IPS DF 6.9 (cell line): ENCODE measurements around the gene TMEM120B.

Experiments used
- DNase-seq: peaks from one replicate; pipeline ENCODE4 v3.0.0-alpha.2; 2013; ENCODE audit warnings: low read depth, low spot score
- H3K27ac ChIP-seq: one replicate; pipeline ENCODE4 v1.5.1; 2013; ENCODE audit warnings: low read length, control low read depth
- H3K27me3 ChIP-seq: 2 replicates; pipeline ENCODE4 v1.6.1; 2013; ENCODE audit warnings: mild to moderate bottlenecking, low read length; ENCODE audit not compliant: control insufficient read depth, insufficient read depth
- H3K36me3 ChIP-seq: 2 replicates; pipeline ENCODE4 v1.6.1; 2013; ENCODE audit warnings: low read length; ENCODE audit not compliant: control insufficient read depth, insufficient read depth
- H3K4me1 ChIP-seq: 2 replicates; pipeline ENCODE4 v1.6.1; 2013; ENCODE audit warnings: low read length; ENCODE audit not compliant: control insufficient read depth, insufficient read depth
- H3K4me3 ChIP-seq: 2 replicates; pipeline ENCODE4 v1.5.1; 2013; ENCODE audit warnings: mild to moderate bottlenecking, low read length
- H3K9me3 ChIP-seq: 2 replicates; pipeline ENCODE4 v1.6.1; 2013; ENCODE audit warnings: low read length, inconsistent platforms; ENCODE audit not compliant: control insufficient read depth, insufficient read depth
- WGBS: extraction: QIAGEN DNeasy Blood & Tissue Kit; methylation state at CpG from one replicate; pipeline ENCODE4 v1.1.7; 2013; ENCODE audit warnings: mixed read lengths, missing lambda C conversion rate; ENCODE audit not compliant: insufficient read length, insufficient coverage; 5-methylcytosine and 5-hydroxymethylcytosine counted together

TMEM120B gene

GRCh38 chr12:121719926-121720414, 7.4 kb downstream of the TMEM120B start:
- 0 out of 2 replicates have a peak, but pooled peaks cover 2% of the 10 kb centered on the region for H3K36me3 ChIP-seq
- no peak overlapping the region for H3K27ac ChIP-seq
- H3K27me3 ChIP-seq = no peaks in the 10 kb centered on the region
- H3K4me3 ChIP-seq = no peak overlapping the region
- WGBS = no CpG with 5 or more reads among the region's 14 CpGs
- no peaks in the 10 kb centered on the region for H3K9me3 ChIP-seq
- DNase-seq = no peak
- no peaks in the 10 kb centered on the region for H3K4me1 ChIP-seq

- no peak overlapping the region for H3K4me3 ChIP-seq
- no peak overlapping the region for H3K27ac ChIP-seq
- no peak for DNase-seq
- H3K27me3 ChIP-seq = no peaks in the 10 kb centered on the region
- no peaks in the 10 kb centered on the region for H3K9me3 ChIP-seq
- no peaks in the 10 kb centered on the region for H3K4me1 ChIP-seq
- no CpG with 5 or more reads among the region's 5 CpGs for WGBS
- H3K36me3 ChIP-seq = 0 out of 2 replicates have a peak, but pooled peaks cover under 1% of the 10 kb centered on the region
Observed at GRCh38 chr12:121720762-121721161, 8.2 kb downstream of the TMEM120B start.

DNA sequence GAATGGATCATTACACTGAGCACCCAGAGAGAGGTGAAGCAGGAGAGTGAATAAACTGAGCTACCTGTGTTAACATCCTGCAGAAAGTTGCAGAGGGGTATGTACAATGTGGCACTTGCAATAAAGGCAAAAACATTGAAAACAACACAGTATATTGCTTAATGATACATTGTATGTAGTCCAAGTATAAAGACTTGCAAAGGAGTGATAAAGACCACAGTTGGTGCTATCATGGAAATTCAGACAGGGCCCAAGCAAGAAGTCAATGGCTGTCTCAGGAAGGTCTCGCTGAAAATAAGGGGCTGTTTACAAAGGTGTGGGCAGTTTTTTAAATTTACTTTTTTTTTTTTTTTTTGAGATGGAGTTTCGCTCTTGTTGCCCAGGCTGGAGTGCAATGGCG, 10.0 kb downstream of the TMEM120B start:
- no CpG with 5 or more reads among the region's 3 CpGs for WGBS
- no peaks in the 10 kb centered on the region for H3K27me3 ChIP-seq
- no peak overlapping the region for H3K4me3 ChIP-seq
- no peaks in the 10 kb centered on the region for H3K36me3 ChIP-seq
- H3K27ac ChIP-seq = no peak overlapping the region
- DNase-seq = no peak
- no peaks in the 10 kb centered on the region for H3K9me3 ChIP-seq
- H3K4me1 ChIP-seq = no peaks in the 10 kb centered on the region

- H3K27me3 ChIP-seq = no peaks in the 10 kb centered on the region
- H3K4me1 ChIP-seq = no peaks in the 10 kb centered on the region
- no peaks in the 10 kb centered on the region for H3K36me3 ChIP-seq
- no peak overlapping the region for H3K27ac ChIP-seq
- H3K4me3 ChIP-seq = no peak overlapping the region
- no peaks in the 10 kb centered on the region for H3K9me3 ChIP-seq
- no peak for DNase-seq
- no CpG with 5 or more reads among the region's 4 CpGs for WGBS
Observed at GRCh38 chr12:121723200-121723599, 10.6 kb downstream of the TMEM120B start.

DNA sequence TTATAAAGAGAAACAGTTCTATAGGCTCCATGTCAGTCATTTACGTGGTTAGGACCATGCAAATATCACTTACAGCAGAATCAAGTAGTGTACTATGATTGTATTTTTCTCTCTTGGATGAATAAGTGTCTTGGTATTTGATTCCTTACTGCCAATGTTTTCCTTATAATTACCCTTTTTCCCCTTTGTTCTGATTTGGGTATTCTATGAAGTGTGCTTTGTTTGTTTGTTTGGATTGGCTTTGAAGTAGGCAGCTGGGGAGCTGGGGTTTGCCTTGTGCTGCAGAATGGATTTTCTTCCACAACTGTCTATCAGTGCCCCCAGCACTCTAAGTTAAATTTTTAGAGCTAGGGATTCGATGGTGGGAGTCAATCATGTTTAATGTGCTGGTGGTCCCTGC, 12.4 kb downstream of the TMEM120B start:
- Histone ChIP-seq H3K27me3 (no peaks in the 10 kb centered on the region), H3K9me3 (no peaks in the 10 kb centered on the region), H3K36me3 (no peaks in the 10 kb centered on the region), H3K4me3 (no peak overlapping the region), H3K27ac (no peak overlapping the region), H3K4me1 (no peaks in the 10 kb centered on the region)
- DNase-seq = no peak
- WGBS = no CpG with 5 or more reads among the region's 2 CpGs

DNA sequence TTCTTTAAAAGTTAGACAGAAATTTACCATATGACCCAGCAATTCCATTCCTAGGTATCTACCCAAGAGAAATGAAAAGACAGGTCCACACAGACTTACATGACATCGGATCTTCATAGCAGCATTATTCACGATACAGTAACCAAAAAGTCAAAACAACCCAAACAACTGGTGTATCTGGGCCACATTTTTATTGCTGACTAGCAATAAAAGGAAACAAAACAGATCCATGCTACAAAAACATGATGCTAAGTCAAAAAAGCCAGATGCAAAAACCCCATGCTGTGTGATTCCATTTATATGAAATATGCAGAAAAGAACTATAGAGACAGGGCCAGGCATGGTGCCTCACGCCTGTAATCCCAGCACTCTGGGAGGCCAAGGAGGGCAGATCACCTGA, 12.9 kb downstream of the TMEM120B start:
- WGBS = no CpG with 5 or more reads among the region's 3 CpGs
- no peak for DNase-seq
- Histone ChIP-seq H3K36me3 (no peaks in the 10 kb centered on the region), H3K4me1 (no peaks in the 10 kb centered on the region), H3K4me3 (no peak overlapping the region), H3K9me3 (no peaks in the 10 kb centered on the region), H3K27ac (no peak overlapping the region), H3K27me3 (no peaks in the 10 kb centered on the region)

- DNase-seq = no peak
- no peak overlapping the region for H3K27ac ChIP-seq
- H3K27me3 ChIP-seq = no peaks in the 10 kb centered on the region
- WGBS = no CpG with 5 or more reads among the region's 6 CpGs
- H3K4me3 ChIP-seq = no peak overlapping the region
- H3K4me1 ChIP-seq = no peaks in the 10 kb centered on the region
- no peaks in the 10 kb centered on the region for H3K9me3 ChIP-seq
- H3K36me3 ChIP-seq = no peaks in the 10 kb centered on the region
Observed at GRCh38 chr12:121729021-121729420, 16.5 kb downstream of the TMEM120B start.

GRCh38 chr12:121731473-121731872, 18.9 kb downstream of the TMEM120B start:
- no peaks in the 10 kb centered on the region for H3K36me3 ChIP-seq
- H3K27ac ChIP-seq = no peak overlapping the region
- H3K9me3 ChIP-seq = no peaks in the 10 kb centered on the region
- no peak for DNase-seq
- H3K27me3 ChIP-seq = no peaks in the 10 kb centered on the region
- no peak overlapping the region for H3K4me3 ChIP-seq
- no CpG with 5 or more reads among the region's 7 CpGs for WGBS
- H3K4me1 ChIP-seq = no peaks in the 10 kb centered on the region

GRCh38 chr12:121733849-121734248, 21.3 kb downstream of the TMEM120B start:
- no CpG with 5 or more reads among the region's 8 CpGs for WGBS
- H3K27me3 ChIP-seq = no peaks in the 10 kb centered on the region
- H3K36me3 ChIP-seq = no peaks in the 10 kb centered on the region
- H3K27ac ChIP-seq = no peak overlapping the region
- no peak overlapping the region for H3K4me3 ChIP-seq
- H3K4me1 ChIP-seq = no peaks in the 10 kb centered on the region
- no peaks in the 10 kb centered on the region for H3K9me3 ChIP-seq
- no peak for DNase-seq

GRCh38 chr12:121738340-121738858, 25.8 kb downstream of the TMEM120B start:
- no peak for DNase-seq

GRCh38 chr12:121740847-121741246, 28.3 kb downstream of the TMEM120B start:
- Histone ChIP-seq H3K4me3 (no peak overlapping the region), H3K27me3 (no peaks in the 10 kb centered on the region), H3K4me1 (no peaks in the 10 kb centered on the region), H3K9me3 (no peaks in the 10 kb centered on the region), H3K36me3 (no peaks in the 10 kb centered on the region), H3K27ac (no peak overlapping the region)
- no CpG with 5 or more reads among the region's 4 CpGs for WGBS
- no peak for DNase-seq

More at GRCh38 chr12:121738340-121738858, 25.8 kb downstream of the TMEM120B start:
- H3K4me1 ChIP-seq = no peaks in the 10 kb centered on the region
- H3K36me3 ChIP-seq = no peaks in the 10 kb centered on the region
- H3K9me3 ChIP-seq = no peaks in the 10 kb centered on the region
- H3K27ac ChIP-seq = no peak overlapping the region
- WGBS = no CpG with 5 or more reads among the region's 9 CpGs
- no peaks in the 10 kb centered on the region for H3K27me3 ChIP-seq
- H3K4me3 ChIP-seq = no peak overlapping the region
